Kidney tubule cell (primary cell): ENCODE data around the gene SCGB3A2.

Experiments used
- DNase-seq: peaks from one replicate; pipeline ENCODE4 v3.0.0-alpha.2; 2018; ENCODE audit warnings: low spot score

Gene SCGB3A2

DNA sequence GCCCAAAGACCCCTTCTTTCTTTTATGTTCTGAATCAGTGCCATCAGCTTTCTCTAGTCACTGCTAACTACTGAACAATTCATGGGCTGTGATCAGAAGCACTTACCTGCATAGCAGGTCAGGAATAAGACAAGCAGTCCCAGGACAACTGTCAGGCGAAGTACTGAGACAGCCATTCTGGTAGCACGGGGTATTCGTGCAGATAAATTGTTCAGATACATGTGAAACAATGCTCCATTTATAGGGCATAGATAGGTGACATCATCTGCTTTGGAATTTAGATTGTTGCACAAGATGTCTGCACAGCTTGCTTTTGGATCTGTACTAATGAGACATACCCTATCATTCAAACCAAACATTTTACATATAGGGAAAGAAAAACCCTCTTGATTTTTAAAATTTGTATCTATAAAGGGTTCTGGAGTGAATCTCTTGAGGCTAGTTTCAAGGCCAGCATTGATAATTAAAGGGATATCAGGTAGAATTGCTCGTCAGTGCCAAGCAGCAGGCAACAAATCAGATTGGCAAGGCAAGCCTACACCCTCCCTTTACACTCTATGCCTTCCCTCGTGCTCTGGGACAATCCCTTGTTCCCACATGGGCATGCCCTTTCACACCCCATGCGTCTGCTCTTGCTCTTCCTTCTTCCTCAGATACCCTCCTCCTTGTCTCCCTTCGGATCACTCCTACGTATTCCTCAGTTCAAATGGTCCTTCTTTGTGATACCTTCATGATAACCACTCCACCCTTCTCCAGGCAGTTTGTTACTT is 28.0 kb downstream of the SCGB3A2 start, which contains the start of gene C5orf46:
C5orf46 (minus strand) TSS at position 213 of the 770 bp plus-strand sequence; CDS start at position 176, 37 bp downstream.
- DNase-seq: peak; percentile 59

DNA sequence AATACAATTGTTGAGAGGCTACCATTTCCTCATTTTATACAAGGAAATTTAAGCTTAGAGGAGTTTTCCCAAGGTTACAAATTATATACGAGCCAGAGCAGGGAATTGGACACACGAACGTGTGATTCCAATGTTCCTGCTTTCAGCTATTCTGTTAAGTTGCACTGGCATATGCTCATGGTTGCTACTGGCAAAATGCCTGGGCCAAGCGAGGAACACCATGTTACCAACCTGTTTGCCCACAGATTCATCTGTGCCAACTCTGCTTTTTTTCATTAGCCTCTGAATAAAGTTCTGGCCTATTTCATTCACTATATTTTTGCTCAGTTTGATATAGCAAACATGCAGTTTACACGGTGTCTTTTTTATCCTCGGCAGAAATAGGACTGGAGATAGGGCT is 32.9 kb downstream of the SCGB3A2 start:
- no peak for DNase-seq

DNA sequence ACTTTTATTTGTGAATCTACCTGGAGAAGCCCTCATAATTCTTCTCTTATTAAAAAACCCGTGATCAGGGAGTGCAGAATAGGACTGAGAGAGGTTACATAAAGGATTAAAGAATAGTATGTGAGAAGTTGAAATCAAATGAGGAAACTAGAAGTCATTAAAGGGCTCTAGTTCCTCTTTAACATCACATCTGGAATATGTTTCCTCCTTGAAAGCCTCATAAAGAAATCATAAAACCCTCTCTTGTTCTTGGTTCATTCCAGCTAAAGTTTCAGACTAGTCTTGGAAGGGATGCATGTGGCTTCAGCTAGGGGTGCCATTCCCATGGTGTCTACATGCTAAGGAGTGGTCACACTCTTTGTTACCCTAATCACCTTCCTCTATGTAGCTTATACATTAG is 33.5 kb downstream of the SCGB3A2 start:
- DNase-seq: no peak

DNA sequence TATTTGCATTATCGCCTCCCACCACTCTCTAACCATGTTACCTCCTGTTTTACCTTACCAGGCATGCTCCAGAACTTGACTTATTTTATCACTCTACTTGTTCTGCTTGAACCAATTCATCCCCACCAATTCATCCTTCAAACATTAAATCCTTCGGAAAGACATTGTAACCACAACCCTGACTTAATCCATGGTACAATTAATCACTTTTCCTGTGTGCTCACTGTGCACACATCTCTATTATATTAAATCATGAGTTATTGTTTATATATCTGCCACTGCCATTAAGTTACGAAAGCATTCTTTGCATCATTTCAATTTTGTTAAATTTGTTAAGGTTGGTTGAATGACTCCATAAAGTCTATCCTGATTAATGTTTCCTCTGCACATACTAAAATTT is 35.3 kb downstream of the SCGB3A2 start:
- DNase-seq: no peak

DNA sequence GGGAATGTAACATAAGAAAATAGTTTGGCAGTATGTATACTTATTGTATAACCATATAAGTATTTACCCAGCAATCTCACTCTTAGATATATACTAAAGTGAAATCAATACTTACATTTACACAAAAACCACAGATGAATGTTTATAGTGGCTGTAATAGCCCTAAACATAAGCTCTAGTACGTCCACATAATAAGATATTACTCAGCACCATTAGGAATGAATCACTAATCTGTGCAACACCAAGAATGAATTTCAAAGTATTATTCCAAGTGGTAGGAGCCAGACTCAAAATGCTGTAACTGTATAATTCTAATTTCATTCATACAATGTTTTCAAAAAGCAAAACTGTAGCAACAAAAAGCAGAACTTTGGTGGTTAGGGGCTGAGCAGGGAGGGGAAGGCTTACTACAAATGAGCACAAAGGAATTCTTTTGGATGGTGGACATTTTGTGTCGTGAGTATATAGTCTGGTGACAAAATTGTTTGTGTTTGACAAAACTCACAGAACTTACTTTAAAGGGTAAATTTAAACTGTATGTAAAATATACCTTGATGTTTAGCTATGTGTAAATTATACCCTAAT is 39.7 kb downstream of the SCGB3A2 start:
- DNase-seq: no peak

DNA sequence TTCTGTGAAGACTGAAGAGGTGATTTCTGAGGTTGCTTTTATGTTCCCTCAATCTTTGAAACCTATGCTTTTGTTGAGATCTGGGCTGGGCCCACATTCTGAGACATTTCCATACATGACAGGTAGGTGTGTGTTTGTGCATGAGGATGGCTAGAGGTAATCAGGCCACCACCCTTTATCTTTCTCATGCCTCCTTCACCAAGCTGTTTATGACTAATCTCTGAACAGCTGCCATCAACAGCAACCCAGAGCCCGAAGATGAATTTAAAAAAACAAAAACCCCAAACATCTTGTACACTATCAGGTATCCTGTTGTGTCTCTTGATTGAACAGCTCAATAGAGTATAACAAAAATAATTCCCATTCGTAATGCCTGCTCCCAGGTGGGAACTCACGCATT is 40.4 kb downstream of the SCGB3A2 start:
- no peak for DNase-seq

DNA sequence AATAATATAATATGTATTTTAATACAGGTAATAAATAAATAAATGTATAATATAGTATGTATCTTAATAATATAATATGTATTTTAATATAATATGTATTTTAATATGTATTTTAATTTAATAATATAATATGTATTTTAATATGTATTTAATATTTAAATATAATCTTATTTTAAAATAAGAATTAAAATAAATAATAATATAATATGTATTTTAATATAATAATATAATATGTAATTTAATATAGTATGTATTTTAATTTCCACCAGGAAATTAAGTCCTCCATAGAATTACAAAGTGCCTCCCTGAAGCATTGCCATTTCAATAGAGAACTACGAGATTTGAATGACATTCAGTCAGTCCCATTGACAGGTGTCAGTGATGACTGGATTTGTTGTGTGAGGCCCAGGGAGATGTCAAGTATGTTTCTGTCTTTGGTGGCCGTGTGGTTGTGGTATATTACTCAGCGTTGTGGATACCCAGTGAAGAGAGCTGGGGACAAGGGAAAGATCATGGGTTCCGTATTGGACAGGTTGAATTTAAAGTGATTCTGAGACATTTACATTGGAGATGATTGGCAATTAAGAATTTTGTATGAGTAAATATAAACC is 42.0 kb downstream of the SCGB3A2 start:
- no peak for DNase-seq

DNA sequence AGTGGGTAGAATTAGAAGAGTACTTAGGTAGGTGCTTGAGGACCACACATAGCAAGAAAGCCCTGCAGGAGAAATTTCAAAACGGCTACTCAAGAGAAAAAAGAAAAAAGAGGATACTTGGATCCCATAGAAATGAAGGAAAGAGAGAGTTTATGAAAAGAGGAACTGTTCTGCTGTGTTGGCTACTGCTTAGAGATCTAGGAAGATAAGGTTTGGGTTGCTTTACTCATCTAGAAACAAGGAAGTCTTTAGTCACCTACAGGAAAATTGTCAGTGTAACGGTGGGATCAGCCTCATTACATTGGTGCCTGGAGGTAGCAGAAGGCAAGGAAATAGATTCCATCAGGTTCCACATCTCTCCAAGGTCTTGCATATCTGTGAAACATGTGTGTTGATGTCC is 42.6 kb downstream of the SCGB3A2 start:
- DNase-seq: no peak

DNA sequence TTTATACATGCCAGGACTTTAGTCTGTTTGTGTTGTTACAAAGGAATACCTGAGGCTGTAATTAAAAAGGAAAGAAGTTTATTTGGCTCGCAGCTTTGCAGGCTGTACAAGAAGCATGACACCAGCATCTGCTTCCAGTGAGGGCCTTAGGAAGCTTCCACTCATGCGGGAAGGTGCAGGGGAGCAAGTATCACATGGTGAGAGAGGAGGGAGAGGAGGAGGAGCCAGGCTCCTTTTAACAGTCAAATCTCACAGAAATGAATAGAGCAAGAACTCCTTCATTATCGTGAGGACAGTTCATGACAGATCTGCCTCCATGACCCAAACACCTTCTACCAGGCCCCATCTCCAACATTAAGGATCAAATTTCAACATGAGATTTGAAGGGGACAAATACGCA is 46.5 kb downstream of the SCGB3A2 start:
- no peak for DNase-seq

DNA sequence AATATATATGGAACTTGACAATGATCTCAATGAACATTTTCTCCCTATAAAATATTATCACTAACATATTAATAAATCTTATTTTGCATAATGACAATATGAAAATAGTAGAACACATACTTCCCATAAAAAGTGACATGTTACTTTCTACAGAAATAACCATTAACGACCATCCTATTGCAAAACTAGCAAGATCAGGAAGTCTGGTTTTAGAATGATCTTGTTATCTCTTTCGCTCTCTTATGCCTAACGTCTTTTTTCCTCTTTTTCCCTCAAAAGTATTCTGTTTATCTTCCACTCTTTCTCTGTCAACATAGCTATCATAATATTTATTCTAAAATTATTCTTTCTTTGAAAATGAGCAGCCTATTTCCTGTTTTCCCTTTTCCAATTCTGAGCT is 49.4 kb downstream of the SCGB3A2 start:
- no peak for DNase-seq

DNA sequence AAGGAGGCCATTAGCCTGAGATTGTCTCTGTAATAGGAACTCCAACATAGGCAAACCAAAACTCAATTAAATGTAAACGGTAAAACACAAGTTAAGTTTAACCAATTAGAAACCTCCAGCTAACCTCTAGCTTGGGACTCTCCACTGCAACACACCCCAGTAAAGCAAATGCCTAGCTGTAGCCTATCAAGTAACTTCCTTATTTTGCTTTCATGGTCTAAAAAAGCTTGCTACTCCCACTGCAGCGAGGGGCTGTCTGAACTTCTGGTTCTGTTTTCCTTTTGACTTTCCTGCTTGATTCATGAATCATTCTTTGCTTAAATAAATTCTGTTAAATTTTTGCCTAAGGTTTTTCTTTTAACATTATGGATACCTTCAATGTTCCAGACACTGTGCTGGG is 52.3 kb downstream of the SCGB3A2 start:
- DNase-seq: no peak
